ENCODE results near the gene UBE2E2.
"Not testable (repeated sequence)": the region's sequence is repeated elsewhere in the genome, so short reads cannot be mapped to it uniquely, and the experiment has no call there.

The UBE2E2 gene

DNA sequence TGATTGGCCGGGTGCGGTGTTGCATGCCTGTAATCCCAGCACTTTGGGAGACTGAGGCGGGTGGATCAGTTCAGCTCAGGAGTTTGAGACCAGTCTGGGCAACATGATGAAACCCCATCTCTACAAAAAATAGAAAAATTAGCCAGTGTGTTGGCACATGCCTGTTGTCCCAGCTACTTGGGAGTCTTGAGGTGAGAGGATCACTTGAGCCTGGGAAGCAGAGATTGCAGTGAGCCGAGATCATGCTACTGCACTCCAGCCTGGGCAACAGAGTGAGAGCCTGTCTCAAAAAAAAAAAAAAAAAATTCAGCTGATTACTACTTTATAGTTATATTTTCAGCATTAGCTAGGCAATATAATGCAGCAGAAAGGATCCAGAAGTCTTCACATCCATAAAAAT is 133.7 kb downstream of the UBE2E2 start:
- not testable (repeated sequence) for DNase-seq

DNA sequence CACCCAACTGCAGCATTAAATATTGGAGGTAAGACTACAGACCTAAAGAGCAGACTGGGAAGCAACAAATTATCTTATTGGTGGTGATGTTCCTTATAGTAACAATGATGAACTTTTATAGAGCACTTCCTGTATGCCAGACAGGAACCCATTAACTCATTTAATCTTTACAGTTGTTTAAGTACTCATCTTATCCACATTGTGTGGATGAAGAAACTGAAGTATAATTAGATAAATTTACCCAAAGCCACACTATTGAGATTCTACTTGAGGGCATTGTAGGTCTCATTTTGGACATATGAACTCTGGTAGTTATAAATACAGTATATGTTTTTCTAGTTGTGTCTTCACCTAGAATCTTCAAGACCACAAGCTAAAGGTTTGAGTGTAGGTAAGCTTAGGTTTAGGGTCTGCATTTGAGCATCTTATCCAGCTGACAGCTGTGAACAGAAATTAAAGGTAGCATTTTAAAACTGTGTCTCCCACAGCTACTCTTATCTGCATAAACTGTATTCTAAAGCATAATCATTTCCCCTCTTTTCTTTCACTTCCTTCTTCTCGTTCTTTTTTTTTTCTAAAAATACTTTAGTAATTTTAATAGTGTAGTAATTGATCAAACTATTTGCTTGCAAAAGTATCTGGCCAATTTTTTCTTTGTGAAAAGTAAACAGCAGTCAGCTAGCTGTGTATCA is 138.2 kb downstream of the UBE2E2 start:
- DNase-seq: no peak

DNA sequence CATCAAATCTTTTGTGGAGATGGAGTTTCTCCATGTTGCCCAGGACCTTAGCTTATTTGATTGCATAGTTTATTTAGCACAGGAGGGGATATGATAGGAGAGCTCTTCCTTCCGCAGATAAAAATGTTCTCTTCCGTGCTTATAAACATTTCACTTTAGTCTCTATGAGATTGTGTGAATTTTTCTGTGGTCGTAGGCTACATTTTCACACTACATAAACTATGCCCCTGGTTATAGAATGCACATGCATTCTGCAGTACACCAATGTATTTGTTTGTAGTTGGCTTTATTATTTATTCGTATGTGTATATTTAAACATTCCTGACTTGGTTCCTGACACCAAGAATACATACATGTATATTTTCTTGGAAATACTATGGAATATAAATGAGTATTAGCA is 139.2 kb downstream of the UBE2E2 start:
- DNase-seq: no peak

DNA sequence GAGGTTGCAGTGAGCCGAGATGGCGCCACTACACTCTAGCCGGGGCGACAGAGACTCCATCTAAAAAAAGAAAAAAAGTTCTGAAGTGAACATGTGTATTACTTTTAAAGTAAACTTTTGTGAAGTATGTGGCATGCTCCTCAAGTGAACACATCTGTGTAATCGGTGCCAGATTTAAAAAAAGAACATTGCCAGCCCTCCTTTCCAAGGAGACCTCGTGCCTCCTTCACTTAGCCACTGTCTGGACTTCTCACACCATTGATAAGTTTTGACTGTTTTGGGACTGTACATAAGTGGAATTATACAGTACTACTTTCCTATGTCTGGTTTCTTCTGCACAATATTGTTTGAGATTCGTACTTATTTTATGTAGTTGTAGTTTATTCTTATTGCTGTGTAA is 140.4 kb downstream of the UBE2E2 start:
- no peak for DNase-seq

DNA sequence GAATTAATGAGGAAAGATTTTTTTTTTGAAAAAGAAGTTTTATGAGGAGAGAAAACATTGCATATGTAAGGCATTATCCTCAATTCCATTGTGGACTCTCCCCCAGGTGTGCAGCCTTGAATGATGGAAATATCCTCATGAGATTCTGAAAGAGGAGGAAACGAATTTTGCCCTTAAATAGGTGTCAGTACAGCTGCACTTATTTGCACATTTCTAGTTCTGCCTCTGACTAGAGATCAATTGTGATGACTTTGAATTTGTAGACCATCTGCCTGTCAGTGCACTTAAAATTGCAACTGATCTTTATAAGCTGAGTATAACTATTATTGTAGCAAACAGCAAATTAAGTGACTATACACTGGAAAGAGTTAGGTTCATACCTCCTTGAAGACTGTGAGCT is 141.8 kb downstream of the UBE2E2 start:
- DNase-seq: no peak

DNA sequence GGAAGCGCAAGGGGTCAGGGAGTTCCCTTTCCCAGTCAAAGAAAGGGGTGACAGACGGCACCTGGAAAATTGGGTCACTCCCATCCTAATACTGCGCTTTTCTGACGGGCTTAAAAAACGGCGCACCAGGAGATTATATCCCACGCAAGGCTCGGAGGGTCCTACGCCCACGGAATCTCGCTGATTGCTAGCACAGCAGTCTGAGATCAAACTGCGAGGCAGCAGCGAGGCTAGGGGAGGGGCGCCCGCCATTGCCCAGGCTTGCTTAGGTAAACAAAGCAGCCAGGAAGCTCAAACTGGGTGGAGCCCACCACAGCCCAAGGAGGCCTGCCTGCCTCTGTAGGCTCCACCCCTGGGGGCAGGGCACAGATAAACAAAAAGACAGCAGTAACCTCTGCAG is 146.3 kb downstream of the UBE2E2 start:
- DNase-seq: not testable (repeated sequence)

DNA sequence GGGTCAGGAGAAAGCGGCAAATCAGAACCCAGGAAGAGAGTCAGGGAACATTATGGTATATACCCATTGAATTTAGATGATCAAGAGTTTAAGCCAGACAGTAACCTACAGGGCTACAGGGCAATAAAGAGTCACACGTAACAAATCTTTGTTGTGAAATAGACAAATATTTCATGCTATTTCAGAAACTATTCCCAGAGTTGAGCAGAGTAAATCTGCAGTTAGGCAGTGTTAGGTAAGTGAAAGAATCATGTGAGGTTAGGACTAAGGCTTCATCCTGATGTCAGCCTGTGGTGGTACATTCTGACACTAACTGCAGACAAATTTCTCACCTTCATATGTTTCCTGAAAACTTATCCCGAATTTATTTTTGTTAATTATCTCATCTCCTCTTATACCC is 153.0 kb downstream of the UBE2E2 start:
- no peak for DNase-seq

DNA sequence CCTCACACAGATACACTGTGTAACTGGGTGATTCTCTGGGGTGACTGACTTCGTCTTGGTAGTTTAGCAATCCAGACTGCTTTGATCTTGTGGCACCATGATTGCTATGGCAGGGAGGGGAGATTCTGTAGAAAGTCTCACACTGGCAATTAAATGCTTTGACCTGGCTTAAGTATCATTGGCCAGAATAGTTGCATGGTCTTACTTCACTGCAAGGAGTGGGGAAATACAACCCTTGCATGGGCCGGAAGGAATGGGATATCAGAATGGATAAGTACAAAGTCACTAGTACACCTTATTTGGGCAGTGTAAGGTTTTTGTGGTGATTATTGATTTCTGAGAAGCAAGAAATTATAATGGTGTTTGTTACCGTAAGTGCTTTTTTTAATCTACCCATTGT is 153.8 kb downstream of the UBE2E2 start:
- no peak for DNase-seq

DNA sequence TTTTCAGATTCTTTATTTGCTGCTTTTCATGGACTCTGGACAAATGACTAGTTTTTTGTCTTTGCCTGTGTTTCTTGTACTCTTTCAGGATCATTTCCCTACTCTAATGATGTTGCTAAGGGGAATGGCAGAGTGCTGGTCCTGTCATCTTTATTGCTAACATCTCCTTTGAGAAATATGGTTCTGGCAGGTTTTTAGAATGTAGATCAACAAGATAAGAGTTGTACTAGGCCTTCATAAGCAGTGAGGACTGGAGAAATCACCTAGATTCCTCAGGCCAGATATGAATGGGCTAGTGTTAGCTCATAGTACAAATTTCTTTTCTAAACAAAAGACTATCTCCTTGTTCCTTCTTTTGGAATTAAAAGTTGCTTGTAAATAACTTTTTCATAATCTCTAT is 156.0 kb downstream of the UBE2E2 start:
- DNase-seq: no peak

DNA sequence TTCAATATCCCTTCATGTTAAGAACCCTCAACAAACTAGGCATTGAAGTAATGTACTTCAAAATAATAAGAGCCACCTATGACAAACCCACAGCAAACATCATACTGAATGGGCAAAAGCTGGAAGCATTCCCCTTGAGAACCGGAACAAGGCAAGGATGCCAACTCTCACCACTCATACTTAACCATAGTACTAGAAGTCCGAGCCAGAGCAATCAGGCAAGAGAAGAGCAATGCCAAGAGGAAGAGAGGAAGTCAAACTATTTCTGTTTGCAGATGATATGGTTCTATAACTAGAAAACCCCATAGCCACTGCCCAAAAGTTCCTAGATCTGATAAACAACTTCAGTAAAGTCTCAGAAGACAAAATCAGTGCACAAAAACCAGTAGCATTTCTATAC is 161.9 kb downstream of the UBE2E2 start:
- DNase-seq: no peak

DNA sequence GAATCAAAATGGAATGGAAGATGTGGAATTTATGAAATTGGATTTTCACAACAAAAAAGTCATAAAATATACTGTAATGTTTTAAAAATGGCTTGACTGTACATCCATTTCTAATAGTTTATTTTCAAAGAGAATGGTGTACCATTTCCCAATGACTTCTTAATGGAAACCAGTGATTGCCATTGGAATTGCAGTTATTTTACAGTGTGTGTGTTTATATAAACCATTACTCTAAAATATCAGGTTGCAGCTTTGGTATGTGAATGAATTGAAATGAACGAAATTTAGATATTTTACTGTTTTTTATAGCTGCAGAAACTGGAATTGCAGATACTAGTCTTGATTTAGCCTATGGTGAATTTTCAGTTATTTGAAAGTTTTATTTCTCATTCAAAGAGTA is 165.6 kb downstream of the UBE2E2 start:
- DNase-seq: no peak

DNA sequence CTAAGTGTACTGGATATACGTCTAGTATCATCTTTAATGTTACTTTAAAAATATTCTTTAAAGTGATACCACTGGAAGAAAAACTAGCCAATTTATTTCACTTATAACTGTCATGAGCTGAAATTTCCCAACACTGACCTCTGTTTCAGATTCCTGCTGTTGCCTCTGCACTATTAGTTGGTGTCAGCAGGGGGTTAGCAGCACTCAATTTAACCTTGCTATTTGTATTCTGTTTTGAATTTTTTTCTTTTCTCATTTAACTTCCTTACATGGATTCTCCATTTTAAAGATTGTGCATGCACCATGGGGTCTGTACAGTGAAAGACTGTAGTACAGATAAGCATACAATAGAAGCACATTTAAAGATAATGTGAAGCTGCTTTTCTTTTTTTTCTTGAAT is 169.2 kb downstream of the UBE2E2 start:
- no peak for DNase-seq

DNA sequence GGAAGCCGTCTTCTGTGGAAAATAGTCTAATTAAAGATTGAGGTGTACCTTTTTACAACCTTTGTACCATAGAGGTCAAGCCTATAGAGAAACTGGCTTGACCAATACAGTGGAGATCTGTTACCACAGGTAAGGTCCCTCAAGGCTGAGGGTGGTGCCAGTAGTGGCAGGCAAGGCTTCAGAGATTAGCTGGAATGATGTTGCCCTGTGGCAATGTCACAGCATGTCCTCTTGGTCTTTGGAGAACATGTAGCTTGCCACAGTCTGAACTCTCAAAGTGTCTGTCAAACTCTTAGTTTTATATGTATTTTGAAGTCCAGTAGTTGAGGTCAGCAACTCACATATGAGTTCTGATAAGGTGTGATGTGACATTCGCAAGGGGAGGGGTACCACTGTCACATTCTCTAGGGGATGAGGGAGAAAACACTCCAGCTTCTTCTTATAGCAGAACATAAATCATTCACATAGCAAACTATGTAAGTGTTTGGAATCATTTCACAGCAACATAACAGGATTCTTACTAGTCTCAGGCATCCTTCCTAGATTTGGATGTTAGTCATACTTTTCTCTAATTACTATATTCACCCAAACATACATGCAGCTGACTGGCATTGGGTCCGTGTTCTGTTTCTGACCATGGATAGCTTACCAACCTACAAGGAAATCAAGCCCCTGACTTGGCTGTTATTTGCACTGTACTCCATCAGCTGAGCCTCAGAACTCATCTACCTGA is 173.6 kb downstream of the UBE2E2 start:
- no peak for DNase-seq

DNA sequence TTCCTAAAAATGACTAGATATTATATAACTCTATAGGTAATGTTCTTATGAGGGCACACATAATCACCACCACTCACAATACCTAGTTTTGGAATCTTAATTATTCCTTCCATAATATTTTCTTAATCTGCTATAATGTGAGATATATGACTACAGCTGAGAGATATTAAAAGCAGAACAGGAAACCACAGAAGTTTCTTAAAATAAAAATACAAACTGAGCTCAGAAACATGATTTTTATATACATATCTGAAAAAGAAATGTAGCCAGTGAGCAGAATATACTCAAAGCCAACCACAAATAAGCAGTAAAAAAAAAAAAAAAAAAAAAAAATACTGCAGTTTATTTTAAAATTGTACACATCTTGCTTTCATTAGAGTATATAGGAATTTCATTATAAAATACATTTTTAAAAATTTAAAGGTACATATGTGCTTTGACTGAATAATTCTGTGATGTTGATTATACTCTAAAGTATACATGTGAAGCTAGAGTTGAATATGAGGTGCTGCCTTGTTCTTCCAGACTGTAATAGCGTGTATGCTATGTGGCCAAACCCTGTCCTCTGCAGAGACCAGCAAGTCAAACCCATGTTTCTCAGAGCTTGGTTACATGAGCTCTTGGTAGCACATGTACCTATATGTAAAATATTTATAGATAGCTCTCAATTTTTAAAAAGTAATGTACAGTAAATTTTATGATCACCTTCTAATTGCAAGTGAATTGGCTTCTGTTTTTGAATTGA is 175.0 kb downstream of the UBE2E2 start:
- DNase-seq: no peak

DNA sequence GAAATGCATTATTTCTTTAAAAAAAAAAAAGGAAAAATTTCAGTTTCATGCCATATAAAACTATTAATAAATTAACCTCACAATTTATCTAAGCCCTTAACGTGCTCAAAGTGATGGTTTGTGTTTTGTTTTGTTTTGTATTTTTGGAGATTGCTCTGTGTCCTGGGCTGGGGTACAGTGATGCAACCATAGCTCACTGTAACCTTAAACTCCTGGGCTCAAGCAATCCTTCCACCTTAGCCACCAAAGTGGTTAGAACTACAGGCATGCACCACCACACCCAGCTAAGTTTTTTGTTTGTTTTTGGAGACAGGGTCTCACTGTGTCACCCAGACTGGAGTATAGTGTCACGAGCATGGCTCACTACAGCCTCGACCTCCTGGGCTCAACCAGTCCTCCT is 180.7 kb downstream of the UBE2E2 start:
- no peak for DNase-seq

DNA sequence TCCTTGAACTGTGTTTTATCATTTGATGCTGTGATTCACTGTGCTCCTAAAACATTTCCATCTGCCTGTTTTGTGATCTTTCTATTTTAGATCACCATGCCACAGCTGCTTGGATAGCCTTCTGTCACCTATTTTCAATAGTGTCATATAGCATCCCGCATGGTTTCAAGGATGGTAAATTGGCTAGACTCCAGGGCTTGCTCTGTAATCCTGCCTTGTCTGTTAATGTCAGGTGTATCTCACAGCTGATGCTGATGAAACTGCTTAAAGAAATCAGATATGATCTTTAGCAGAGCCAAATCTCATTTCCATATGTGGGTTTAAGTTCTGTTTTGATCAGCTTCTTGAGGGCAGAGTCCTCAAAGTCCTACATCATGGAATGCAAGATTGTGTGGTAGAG is 182.2 kb downstream of the UBE2E2 start:
- DNase-seq: no peak

DNA sequence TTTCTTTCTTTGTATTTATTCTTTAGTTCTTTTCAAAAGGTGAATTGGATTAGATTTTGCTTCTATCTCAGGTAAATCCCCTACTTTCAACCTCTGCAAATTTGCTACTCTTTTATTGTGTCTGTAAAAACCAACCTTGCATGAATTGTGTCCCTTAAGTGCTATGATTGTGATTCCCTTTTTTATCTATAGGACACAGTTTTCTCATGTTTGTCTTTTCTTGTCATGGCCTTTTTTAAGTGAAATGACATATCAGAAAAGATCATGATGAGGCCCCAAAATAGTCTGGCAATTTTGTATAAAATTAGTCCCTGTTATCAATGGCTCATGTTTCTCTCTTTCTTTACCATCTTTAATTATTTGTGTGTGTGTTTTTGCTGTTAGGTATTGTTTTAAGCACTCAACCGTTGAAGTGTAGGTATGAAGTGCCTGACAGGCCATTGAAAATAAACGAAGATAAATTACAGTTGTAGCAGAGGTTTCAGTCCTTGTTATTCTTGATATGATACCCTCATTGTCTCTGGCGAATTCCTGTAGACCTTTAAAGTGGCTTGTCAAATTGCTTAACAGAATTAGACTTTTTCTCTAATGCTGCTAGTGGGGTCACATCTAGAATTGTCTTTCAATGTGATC is 184.3 kb downstream of the UBE2E2 start:
- no peak for DNase-seq

DNA sequence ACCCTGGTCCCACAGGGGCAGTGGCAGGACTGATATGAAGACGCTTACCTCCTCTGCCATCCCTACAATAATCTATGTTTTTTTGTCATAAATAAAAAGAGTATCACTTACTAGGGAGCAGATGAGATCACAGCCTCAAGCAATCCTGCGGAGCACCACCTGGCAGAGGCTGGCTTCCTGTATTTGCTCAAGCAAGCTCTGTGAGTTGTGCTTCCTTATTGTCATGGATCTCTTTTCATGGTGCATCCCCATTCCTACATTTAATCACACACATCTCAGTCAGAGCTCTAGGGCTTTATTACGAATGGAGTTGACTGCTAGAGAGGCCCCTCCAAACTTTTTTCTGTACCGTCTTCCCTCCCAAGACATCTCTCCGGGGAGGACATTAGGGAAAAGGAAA is 186.0 kb downstream of the UBE2E2 start:
- no peak for DNase-seq

DNA sequence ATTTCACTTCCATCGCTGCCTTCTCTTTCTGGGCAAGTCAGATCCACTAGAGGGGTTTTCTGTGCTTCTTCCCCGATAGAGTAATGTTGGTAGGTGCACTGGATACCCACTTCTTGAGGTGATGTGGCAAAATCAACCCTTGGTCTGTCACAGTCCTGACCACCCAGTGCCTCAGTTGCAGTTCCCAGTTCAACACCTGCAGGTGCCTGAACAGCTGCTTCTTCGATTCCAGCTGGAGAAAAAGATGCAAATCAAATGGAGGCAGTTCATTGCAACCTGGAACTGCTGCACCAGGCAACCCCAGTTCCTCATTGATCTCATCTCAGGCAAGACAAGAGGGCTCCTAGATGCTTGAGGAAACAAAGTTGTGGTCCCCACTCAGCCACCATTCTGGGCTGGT is 186.6 kb downstream of the UBE2E2 start:
- DNase-seq: no peak

DNA sequence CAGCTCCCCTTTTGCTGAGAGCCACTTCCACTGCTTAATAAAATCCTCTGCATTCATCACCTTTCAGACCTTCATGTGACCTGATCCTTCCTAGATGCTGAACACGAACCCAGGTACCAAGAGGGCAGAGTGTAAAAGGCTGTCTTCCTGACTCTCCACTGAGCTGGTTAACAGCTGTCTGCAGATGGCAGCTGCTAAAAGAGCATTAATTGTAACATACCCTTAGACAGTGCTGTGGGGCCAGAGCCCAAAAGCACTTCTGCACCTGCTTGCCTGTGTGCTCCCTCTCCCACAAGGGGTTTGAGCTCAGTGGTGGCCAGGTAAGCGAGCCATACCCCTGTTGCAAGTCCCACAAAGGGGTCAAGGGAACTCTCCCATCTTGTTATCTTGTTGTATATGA is 187.3 kb downstream of the UBE2E2 start:
- DNase-seq: no peak

DNA sequence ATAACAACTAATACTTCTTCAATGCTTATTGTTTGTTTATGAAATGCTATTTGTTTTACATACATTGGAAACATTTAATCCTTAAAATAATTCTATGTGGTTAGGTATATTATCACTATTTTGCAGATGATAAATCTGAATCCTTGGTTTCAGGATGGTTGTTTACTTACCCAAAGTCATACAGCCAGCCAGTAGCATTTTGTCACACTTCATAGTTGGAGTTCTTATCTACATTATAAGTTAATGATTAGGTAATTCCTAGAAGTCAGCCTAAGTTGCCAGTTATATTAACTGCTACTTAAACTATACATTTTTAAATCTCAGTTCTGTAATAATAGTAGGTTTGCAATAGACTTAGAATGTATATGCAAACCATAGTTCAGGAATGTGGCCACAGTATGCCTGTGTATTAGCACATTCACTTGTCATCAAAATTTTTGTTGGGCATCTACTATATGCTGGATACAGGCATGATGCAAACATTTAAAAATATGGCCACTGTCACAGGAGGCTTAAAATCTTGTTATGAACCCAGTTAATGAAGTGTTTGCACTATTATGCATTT is 187.9 kb downstream of the UBE2E2 start:
- DNase-seq: no peak

DNA sequence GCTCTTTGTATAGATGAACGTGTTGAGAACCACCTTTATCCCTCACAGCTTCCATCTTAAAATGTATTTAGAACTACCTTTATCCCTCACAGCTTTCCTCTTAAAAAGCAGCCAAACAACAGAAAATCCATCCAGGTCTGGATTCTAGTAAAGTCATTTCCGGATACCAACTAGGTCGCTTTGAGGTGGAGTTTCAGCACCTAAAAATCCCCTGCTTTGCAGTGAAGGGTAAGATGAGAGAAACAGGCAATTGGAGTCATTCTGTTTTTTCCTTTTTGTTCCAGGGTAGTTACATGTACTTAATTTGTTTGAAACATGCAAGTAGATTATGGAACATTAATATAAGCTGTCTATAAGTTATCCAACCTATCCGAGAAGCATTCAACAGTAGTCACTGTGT is 192.0 kb downstream of the UBE2E2 start:
- DNase-seq: no peak

DNA sequence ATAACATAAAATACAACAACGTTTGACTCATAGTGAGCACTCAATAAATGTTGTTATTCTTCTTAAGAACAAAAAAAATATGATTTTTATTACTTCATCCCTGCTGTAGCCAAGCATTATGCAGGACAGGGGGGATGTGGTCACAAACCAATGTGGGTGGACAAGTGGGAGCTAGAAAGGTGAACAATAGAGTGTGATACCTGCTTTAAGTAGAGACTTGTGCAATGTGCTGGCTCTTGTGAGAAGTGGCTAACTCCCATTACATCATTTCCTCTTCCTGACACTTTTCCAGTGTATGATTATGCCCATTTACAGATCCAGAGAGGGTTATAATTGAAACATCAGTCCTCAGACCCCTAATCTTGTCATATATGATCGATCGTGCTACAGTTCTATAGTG is 193.6 kb downstream of the UBE2E2 start:
- DNase-seq: no peak
